Stimulated activated naive CD4-positive, alpha-beta T cell (primary cell): Measurements from ENCODE around the gene CDO1.

Experiments
- DNase-seq, 6 experiments: peaks; one replicate each; lab custom pipeline; 2025; lab: John Stamatoyannopoulos, UW

Gene CDO1

DNA sequence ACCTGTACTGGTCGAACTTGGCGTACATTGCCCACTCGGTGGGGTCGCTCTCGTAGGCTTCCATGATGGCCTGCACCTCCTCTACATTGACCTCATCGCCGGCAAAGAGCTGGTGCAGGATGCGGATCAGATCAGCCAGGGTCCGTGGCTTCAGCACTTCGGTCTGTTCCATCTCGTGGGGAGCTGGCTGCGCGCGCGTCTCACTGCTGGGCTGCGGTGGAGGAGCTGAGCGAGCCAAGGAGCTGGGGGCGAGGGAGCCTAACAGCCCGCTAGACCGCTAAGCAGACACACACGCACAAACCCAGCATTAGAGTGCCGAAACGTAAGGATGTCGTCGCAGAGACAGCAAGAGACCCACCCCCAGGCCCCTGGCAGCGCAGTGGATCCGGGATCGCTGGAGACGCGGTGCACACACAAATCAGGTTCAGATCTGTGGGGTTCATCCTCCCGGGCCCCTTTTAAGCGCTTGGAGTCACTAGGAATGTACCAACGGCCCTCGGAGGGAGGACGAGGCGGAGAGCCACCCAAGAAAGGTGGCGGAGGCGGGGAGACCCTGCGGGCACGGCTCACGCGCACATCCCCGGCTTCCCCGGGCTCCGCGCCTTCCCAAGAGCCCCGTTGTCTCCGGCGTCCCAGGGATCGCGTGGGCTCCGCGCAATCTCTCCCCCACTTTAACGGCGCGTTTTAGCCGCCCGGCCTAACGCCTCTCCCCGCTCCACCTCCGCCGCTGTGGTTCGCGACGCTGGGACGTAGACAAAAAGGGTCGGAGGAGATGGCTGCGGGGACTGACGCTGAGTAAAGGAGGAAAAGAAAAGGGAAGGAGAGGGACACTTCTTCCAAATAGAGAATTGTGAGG lies at the start of gene CDO1:
Gene CDO1 (minus strand): TSS at position 434 of the 856 bp plus-strand sequence. CDS start 262 bp downstream, at position 172.
- DNase-seq = peak in 1 of 6 experiments; percentile 9

DNA sequence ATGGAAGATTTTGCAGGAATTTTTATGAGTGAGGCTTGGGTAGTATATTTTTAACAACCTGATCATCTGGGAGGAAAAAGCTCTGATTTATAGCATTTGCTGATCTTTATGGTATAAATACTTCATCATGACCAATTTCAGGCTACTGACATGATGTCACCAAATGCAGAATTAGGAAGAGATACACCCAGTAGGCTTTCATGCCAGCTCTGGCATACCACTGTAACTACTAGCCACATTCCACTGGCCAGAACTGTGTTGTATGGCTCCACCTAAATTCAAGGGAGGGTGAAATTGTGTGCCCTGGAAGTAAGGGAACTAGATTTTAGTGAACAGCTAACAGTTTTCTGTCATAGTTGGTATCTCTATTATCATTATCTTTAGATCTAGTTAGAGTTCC lies 42.9 kb upstream of the CDO1 start:
- DNase-seq = no peak

- no peak for DNase-seq
Measured at GRCh38 chr5:115858396-115858795, 41.9 kb upstream of the CDO1 start.

DNA sequence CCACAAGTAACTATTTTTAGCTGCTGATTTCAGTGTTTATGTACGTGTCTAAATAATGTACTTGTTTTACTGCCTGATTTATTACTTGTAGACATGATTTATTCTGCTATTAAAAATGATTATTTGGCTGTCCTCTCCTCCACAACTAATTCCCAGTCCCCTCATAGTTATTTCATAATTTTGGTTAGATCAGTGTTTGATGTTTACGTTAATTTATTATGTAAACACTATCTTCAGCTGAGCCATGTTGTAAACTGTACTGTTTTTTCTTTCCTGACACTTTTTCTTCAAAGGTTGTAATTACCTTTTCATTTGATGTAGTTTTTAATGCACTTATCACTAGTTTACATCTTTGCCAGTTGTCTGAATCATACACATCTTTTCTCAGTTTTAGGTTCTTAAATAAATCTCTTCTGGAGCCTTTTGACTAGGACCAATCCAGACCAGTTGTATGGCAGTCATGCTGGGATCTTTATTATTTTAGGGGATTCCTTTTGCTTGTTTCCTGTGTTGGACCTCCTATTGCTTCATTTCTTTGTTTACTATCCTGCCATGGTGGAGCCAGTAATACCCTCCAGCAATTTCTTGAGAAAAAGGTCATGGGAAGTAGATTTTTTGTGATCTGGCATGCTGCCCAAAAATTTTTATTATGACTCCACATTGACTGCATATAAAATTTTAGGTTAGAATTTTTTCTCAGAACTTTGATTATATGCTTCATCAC lies 41.3 kb upstream of the CDO1 start:
- no peak for DNase-seq

DNA sequence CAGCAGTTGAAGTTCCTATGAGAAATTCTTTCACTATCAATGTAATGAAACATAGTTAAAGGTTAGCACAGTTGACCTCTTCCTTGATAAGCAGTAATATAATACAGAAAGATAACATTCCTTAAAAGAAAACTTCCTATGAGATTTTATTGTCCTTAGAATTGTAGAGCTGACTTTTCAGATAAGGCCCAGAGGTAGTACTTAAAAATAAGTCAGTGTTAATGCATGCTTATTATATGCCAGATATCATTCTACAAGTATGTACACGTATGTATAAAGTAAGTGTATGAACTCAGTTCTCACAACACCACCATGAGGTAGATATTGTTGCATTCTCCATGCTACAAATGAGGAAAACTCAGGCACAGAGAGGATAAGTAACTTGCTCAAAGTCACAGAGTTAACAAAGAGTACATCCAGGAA lies 40.6 kb upstream of the CDO1 start:
- DNase-seq = no peak

- no peak for DNase-seq
Measured at GRCh38 chr5:115855959-115856358, 39.5 kb upstream of the CDO1 start.

GRCh38 chr5:115854139-115854538 lies 37.7 kb upstream of the CDO1 start:
- DNase-seq = no peak

DNA sequence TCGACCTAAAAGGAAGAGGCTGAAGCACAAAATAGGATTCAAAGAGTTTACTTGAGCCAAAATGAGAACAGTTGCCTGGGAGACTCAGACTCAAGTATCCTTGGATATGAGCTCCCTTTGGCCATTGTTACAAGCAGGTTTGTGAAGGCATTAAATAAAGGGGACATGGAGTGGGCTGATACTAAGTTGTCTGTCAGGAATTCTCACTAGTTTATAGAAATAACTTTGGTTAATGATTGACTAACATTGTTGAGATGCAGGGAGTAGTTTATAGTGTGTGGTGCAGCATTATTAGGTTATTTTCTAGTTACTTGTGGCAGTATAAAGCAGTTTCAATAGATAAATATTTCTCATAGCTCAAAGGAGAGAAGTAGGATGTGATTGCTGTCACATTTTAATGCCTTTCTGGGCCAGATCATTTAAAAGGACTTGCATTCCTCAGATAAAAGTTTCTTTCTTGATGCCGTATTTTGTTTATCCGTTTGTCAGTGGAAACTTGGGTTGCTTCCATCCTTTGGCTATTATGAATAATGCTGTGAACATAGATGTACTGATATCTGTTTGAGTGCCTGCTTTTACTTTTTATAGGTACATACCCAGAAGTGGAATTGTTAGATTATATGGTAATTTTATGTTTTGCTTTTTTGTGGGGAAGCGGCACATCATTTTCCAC lies 34.4 kb upstream of the CDO1 start:
- no peak for DNase-seq

DNA sequence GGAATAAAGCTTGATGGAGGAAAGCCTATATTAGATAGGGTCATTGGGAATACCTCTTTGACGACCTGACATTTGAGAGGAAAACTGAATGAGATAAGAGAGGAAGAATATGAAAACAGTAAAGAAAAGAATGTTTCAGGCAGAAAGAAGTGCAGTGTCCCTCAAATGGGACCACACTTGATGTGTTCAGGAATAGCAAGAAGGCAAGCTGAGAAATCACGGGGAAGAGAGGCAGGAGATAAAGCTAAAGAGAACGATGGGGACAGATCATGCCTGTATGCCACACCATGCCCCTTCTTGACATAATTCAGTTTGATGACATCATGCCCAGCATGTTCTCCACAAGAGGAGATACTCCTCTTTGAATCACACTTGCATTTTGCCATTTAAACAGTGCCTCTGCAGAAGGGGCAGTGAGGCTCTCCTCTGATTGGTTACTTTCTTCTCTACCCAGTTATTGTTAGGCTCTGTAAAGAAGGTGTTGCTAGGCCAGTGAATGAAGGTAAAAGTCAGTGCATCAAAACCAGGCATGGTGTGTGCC lies 32.9 kb upstream of the CDO1 start:
- no peak for DNase-seq

- no peak for DNase-seq
Measured at GRCh38 chr5:115847290-115847689, 30.8 kb upstream of the CDO1 start.

- no peak for DNase-seq
Measured at GRCh38 chr5:115844321-115844817, 27.9 kb upstream of the CDO1 start.

GRCh38 chr5:115843444-115844130 lies 27.1 kb upstream of the CDO1 start:
- no peak for DNase-seq

DNA sequence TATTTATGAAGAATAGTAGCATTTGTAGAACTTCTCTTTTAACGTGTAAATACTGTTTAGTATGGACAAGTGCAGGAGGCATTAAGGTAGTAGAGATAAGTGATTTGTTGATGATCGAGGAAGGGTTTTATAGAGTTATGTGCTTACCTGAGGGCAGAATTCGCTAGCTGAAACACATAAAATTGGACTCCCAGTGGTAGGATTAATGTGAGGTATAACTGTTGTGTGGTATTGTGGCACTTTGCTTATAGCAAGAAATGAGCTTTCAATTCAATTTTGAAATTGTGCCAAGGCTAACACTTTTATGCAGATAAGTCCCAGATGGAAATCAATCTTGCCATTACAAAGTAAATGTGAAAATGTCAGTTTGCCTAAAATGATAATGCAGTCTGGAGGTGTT lies 26.5 kb upstream of the CDO1 start:
- no peak for DNase-seq

DNA sequence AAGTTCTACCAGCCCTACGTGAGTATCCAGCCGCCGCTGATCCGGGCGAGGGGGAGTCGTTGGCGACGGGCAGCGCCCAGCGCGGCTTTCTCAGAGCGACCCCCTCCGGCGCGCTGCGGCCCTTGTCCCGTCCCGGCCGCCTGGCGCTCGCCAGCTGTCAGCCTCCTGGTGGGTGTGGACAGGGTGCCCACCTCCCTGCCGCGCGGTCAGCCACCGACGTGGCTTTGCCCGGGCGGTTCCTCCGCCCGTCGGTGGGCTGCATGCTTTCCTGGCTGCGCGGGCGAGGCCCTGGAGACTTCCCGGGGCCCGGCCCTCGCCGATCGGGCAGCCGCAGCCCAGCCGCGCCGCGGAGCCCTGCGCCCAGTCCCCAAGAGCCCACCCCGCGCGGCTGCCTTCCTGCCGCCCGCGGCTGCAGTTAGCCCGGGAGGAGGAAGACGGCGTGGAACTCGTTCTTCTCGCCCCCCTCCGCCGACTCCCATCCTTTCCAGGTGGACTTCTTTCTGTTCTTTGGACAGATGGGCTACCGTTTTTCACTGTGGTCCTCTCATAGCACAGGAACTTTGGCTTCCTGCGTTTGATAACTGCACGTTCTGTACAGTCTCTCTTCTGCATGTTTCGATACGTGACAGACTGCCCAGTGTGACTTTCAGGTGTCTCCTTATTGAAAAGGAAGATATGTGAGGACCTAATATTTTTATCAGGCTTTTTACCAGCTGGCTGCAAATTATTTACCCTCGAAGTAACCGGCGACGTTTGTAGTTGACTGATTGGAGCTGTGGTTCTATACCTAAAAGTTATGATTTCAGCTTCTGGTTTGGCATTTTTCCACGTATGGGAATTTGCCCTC lies 25.9 kb upstream of the CDO1 start:
- DNase-seq = peak in 3 of 6 experiments; percentile 34 to 46 (median 44)

- peak; percentile 82 to 99 (median 92) for DNase-seq
Measured at GRCh38 chr5:115841382-115842088, 25.1 kb upstream of the CDO1 start, which contains the start of the genes AP3S1 and ATG12. Gene AP3S1, plus strand, starts transcription at chr5:115841935. Its CDS starts 103 bp downstream, at chr5:115842038. Gene ATG12, minus strand, starts transcription at chr5:115841565. Its CDS starts 13 bp downstream, at chr5:115841552.

DNA sequence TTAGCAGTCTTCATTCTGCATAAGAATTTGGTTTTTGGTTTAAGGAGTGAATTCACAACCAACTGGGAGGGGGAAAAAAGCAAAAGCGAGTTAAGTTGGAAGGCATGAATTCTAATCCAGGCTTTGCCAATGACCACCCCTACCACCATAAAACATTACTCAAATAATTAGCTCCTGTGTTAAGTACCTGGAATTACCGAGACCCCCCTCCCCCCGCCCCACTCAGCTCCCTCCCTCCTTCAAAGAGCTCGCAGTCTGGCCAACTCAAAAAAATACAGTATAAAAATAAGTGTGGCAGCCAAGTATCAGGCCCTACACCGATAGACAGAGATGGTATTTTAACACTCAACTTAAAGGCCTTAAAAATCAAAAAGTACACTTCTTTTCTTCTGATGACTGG lies 24.4 kb upstream of the CDO1 start:
- no peak for DNase-seq

DNA sequence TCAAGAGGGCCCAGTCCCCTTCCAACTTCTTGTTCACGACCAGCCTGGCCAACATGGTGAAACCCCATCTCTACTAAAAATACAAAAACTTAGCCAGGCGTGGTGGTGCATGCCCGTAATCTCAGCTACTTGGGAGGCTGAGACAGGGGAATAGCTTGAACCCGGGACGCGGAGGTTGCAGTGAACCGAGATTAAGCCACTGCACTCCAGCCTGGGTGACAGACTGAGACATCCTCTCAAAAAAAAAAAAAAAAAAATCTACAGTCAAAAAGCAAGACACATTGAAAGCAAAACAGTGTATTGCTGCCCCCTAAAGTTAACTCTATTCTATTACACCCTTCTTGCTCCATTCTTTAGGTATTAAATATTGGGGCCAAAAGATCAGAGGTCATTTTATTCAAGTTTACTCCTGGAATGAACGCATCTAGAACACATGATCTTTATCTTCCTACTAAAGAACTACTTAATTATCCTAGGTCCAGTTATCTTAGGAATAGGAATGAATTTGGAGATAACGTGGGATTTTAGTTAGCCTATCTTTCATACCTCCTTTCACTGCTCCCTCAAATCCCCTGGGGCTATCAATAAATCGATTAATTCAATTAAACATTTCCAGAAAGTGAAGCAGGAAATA lies 22.5 kb upstream of the CDO1 start:
- DNase-seq = peak in 4 of 6 experiments; percentile 18 to 72 (median 68)

DNA sequence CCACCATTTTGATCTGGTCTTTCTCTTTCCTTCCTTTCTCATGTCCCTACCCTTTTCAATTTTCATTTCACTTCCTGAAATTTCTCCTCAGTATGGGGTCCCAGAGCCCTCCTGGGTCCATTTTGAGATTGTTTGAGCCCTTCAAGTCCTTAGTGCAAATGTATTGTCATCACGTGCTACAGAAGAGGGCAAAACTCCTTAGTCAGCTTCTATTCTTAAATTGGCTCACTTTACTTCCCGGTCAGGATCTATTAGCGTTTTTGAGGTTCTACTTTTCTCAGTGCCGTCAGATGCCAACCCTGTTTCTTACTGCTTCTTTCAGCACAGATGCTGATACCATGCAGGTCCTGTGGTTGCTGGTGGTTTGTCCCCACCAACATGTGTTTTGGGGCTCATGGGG lies 19.0 kb upstream of the CDO1 start:
- no peak for DNase-seq

GRCh38 chr5:115831163-115831768 lies 14.8 kb upstream of the CDO1 start:
- peak in 2 of 6 experiments; percentile 21 to 38 for DNase-seq
